Measurements from ENCODE around the gene HS2ST1. TPM values are rescaled to one million over a fixed set of nuclear protein-coding genes. Genes with fewer than 3 reads are reported as not detected.
"Not testable (repeated sequence)": the region's sequence is repeated elsewhere in the genome, so short reads cannot be mapped to it uniquely, and the experiment has no call there.

The HS2ST1 gene
- total RNA-seq, 1 donor from 2014 or later = 19.0 TPM

- DNase-seq (ENCODE audit: low read depth) (no peak), FAIRE-seq (no peak)
- no peak overlapping the region for H3K4me3 ChIP-seq (ENCODE audit: low read depth, low read length)
- TF ChIP-seq CTCF (IDR thresholded peaks at IDR 0.05; ENCODE audit: insufficient read depth, low read length, severe bottlenecking) = no peak
- no peaks in the 10 kb centered on the region for H3K36me3 ChIP-seq (ENCODE audit: control insufficient read depth, insufficient read depth, low read length)
- no peaks in the 10 kb centered on the region for H3K27me3 ChIP-seq (ENCODE audit: control insufficient read depth, insufficient read depth, low read length)
These were observed 150.6 kb downstream of the HS2ST1 start for GRCh38 chr1:87064986-87065385.

- H3K36me3 ChIP-seq (ENCODE audit: control insufficient read depth, insufficient read depth, low read length); DNase-seq (ENCODE audit: low read depth); H3K4me3 ChIP-seq (ENCODE audit: low read depth, low read length); FAIRE-seq; H3K27me3 ChIP-seq (ENCODE audit: control insufficient read depth, insufficient read depth, low read length): not testable (repeated sequence)
These were observed 152.3 kb downstream of the HS2ST1 start for GRCh38 chr1:87066708-87067107.

- no peak for DNase-seq (ENCODE audit: low read depth)
- H3K27me3 ChIP-seq (ENCODE audit: control insufficient read depth, insufficient read depth, low read length) = no peaks in the 10 kb centered on the region
- no peak for TF ChIP-seq CTCF (IDR thresholded peaks at IDR 0.05; ENCODE audit: insufficient read depth, low read length, severe bottlenecking)
- H3K36me3 ChIP-seq (ENCODE audit: control insufficient read depth, insufficient read depth, low read length) = no peaks in the 10 kb centered on the region
- H3K4me3 ChIP-seq (ENCODE audit: low read depth, low read length) = no peak overlapping the region
- no peak for FAIRE-seq
These were observed 158.0 kb downstream of the HS2ST1 start for GRCh38 chr1:87072411-87072810.

GRCh38 chr1:87072904-87073303 is 158.5 kb downstream of the HS2ST1 start:
- no peaks in the 10 kb centered on the region for H3K36me3 ChIP-seq (ENCODE audit: control insufficient read depth, insufficient read depth, low read length)
- no peak overlapping the region for H3K4me3 ChIP-seq (ENCODE audit: low read depth, low read length)
- FAIRE-seq = no peak
- H3K27me3 ChIP-seq (ENCODE audit: control insufficient read depth, insufficient read depth, low read length) = no peaks in the 10 kb centered on the region
- no peak for TF ChIP-seq CTCF (IDR thresholded peaks at IDR 0.05; ENCODE audit: insufficient read depth, low read length, severe bottlenecking)
- DNase-seq (ENCODE audit: low read depth) = no peak

DNA sequence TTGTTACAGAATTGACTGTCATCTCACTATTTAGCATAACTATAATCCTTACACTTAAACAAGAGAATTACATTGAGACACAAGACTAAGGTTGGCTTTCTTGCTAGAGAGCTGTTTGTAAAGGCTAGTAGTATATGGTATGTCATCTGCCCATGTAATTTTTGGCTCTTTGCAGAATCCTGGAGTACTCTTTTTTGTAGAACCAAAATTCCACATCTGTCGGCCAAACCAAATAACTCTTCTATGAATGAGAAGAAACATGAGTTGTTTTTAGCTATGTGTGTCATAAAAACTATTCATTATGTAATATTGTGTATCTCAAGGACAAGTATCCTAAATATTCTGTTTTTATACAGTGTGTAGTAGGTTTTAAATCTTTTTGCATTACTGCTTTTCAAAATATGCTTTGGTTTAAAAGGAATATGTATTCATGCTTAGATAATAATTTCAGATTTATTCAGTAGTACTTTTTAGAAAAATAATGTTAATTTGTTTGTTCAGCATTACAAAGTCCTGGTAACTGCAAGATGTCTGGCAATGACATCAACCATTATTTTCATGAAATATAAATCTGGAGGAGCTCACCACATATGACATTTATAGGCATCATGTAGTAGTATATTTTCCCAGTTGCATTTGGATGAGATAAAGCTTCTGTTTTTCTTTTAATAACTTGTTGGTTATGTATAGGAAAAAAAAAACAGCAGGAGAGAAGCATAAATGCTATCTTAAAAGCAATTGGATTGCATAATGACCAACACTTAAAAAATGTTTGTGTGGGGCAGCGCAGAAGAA is 159.8 kb downstream of the HS2ST1 start:
- Histone ChIP-seq H3K27me3 (ENCODE audit: control insufficient read depth, insufficient read depth, low read length) (no peaks in the 10 kb centered on the region), H3K4me3 (ENCODE audit: low read depth, low read length) (no peak overlapping the region), H3K36me3 (ENCODE audit: control insufficient read depth, insufficient read depth, low read length) (no peaks in the 10 kb centered on the region)
- no peak for TF ChIP-seq CTCF (IDR thresholded peaks at IDR 0.05; ENCODE audit: insufficient read depth, low read length, severe bottlenecking)
- no peak for FAIRE-seq
- DNase-seq (ENCODE audit: low read depth) = no peak

DNA sequence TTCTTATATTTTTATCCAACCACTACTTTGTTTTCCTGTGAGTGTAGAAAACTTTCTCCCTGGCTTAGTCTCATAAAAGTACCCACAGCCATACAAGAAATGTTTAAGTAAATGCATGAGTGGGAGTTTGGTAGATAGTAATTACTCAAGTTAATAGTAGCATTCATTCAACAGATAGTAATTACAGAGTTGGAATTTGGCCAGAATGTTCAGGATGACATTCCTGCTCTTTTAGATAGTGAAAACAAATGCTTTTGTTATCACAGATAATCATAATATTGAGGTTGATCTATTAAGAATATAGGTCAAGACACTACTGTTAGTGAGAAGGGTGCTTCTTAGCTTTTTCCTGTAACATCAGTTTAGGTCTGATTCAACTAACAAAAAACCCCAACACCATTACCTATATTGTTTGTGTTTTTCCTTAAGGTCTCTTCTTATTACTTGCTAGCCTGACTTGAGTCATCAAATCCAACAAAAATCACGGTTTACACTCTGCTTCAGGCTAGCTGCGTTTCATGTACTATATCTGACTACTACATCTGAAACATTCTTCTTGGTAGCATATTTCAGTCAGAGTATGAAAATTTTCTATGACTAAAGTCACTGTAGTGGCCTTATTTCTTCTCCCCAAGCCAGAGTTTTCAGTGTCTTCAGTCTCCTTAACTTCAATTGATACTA is 163.7 kb downstream of the HS2ST1 start:
- TF ChIP-seq CTCF (IDR thresholded peaks at IDR 0.05; ENCODE audit: insufficient read depth, low read length, severe bottlenecking) = no peak
- FAIRE-seq (no peak), DNase-seq (ENCODE audit: low read depth) (no peak)
- Histone ChIP-seq H3K4me3 (ENCODE audit: low read depth, low read length) (no peak overlapping the region), H3K27me3 (ENCODE audit: control insufficient read depth, insufficient read depth, low read length) (no peaks in the 10 kb centered on the region), H3K36me3 (ENCODE audit: control insufficient read depth, insufficient read depth, low read length) (no peaks in the 10 kb centered on the region)
